Subcutaneous abdominal adipose tissue (tissue), 5 donors: ENCODE results near the gene MOV10.

Experiments
- H3K27ac ChIP-seq: one replicate; pipeline ENCODE4 v1.7.0; 2013; ENCODE audit warnings: low read depth, mild to moderate bottlenecking, inconsistent platforms, low read length, moderate library complexity
- H3K27me3 ChIP-seq, 5 donors: one replicate each; pipeline ENCODE4 v1.7.0; 2013; ENCODE audit warnings: low read length in 5 of 5, inconsistent platforms in 1 of 5; ENCODE audit not compliant: control insufficient read depth in 5 of 5, insufficient read depth in 4 of 5
- H3K36me3 ChIP-seq, 5 donors: one replicate each; pipeline ENCODE4 v1.7.0; 2013; ENCODE audit warnings: low read length in 5 of 5; ENCODE audit not compliant: control insufficient read depth in 5 of 5, insufficient read depth in 5 of 5
- H3K4me1 ChIP-seq, 5 donors: one replicate each; pipeline ENCODE4 v1.7.0; 2013; ENCODE audit warnings: low read length in 5 of 5, mild to moderate bottlenecking in 3 of 5, moderate library complexity in 1 of 5; ENCODE audit not compliant: control insufficient read depth in 5 of 5, insufficient read depth in 5 of 5
- H3K4me3 ChIP-seq, 5 donors: one replicate each; pipeline ENCODE4 v1.7.0; 2013; ENCODE audit warnings: low read length in 5 of 5, low read depth in 1 of 5
- H3K9ac ChIP-seq, 5 donors: one replicate each; pipeline ENCODE4 v1.7.0; 2013; ENCODE audit warnings: low read length in 5 of 5, mild to moderate bottlenecking in 4 of 5, moderate library complexity in 3 of 5
- H3K9me3 ChIP-seq, 5 donors: one replicate each; pipeline ENCODE4 v1.7.0; 2013; ENCODE audit warnings: low read length in 5 of 5; ENCODE audit not compliant: control insufficient read depth in 5 of 5
- donor health status: healthy.
- donor health status: healthy.
- donor health status: healthy.
- donor health status: healthy.
- donor health status: healthy.

Gene MOV10

DNA sequence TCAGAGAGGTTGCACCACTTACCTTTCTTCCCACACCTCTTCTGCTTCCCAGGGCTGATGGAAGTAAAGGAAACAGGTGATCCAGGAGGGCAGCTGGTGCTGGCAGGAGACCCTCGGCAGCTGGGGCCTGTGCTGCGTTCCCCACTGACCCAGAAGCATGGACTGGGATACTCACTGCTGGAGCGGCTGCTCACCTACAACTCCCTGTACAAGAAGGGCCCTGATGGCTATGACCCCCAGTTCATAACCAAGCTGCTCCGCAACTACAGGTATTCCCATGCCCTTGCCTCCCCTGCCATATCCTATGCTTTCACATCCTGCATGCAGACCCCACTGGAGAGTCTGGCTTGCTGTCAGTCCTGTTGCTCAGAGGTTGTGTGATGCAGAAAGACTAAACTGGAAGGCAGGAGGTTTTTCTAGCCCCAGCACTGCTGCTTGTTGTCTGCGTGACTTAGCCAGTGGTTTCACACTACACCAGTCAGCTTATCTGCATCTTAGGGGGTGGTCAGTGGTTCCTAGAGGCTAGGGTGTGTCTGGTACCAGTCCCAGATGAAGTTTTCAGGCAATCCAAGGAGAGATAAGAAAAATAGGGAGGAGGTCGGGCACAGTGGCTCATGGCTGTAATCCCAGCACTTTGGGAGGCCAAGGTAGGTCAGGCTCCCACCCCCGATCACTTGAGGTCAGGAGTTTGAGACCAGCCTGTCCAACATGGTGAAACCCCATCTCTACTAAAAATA lies 22.3 kb downstream of the MOV10 start:
- Histone ChIP-seq H3K36me3 (peaks cover 0 to 88% (median 76%) of the 10 kb centered on the region in 5 donors), H3K27me3 (no peaks in the 10 kb centered on the region), H3K4me1 (peaks cover 12 to 41% (median 24%) of the 10 kb centered on the region in 5 donors), H3K9me3 (no peaks in the 10 kb centered on the region), H3K9ac (no peak overlapping the region), H3K4me3 (no peak overlapping the region), H3K27ac (no peak overlapping the region)

DNA sequence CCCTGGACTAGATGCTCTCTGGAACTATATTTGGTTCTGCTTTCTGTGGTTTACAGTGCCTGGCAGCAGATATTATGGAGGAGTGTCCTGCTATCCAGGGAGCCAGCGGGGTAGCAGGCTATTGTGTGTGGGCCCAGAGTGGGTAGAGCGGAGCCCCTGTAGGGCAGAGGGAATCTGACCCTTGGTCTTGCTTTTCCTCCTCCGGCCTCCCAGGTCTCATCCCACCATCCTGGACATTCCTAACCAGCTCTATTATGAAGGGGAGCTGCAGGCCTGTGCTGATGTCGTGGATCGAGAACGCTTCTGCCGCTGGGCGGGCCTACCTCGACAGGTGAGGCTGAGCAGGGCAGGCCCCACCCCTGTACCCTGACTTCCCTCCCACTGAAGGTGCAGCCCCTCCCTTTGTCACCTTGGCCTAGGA lies 23.3 kb downstream of the MOV10 start:
- Histone ChIP-seq H3K36me3 (peaks cover 0 to 86% (median 75%) of the 10 kb centered on the region in 5 donors), H3K9ac (no peak overlapping the region), H3K4me1 (peaks cover 13 to 51% (median 31%) of the 10 kb centered on the region in 5 donors), H3K27me3 (no peaks in the 10 kb centered on the region), H3K9me3 (no peaks in the 10 kb centered on the region), H3K4me3 (no peak overlapping the region), H3K27ac (peak overlapping the region; percentile 91)

DNA sequence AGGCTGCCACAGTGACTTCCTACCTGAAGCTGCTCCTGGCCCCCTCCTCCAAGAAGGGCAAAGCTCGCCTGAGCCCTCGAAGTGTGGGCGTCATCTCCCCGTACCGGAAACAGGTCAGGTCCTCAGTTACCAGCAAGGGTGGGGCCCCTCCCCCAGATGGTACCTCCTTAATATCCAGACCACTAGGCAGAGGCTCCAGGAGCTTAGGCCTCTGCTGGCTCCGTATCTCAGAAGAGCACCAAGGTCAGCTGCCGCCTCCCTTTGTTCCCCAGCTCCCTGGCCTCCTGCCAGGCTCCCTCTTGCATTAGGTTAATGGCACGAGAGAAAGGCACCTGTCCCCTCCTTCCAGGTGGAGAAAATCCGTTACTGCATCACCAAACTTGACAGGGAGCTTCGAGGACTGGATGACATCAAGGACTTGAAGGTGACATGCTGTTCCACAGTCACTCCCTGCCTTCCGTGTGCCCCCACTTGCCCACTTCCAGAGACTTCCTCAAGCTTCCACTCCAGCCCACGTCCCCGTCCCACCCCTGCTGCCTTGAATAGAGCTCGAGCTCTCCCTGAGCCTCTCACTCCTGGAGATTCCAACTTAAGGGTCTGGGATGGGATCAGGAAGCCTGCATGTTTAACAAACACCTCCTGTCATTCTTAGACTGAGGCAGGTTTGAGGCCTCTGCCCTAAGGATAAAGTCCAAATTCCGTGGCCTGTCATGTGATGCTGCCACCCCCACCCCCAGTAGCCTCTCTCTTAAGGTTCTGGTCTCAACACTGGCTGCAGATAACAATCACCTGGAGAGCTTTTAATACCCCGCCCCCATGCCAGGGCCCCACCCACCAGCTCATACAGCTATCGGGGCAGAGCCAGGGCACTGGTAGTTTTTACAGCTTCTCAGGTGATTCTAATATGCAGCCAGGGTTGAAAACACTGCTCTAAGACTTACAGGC lies 24.2 kb downstream of the MOV10 start:
- H3K4me3 ChIP-seq = no peak overlapping the region
- H3K27me3 ChIP-seq = no peaks in the 10 kb centered on the region
- no peak overlapping the region for H3K9ac ChIP-seq
- H3K36me3 ChIP-seq = peaks cover 0 to 86% (median 78%) of the 10 kb centered on the region in 5 donors
- H3K4me1 ChIP-seq = peaks cover 13 to 60% (median 35%) of the 10 kb centered on the region in 5 donors
- H3K27ac ChIP-seq = peak overlapping the region; percentile 91
- H3K9me3 ChIP-seq = no peaks in the 10 kb centered on the region

DNA sequence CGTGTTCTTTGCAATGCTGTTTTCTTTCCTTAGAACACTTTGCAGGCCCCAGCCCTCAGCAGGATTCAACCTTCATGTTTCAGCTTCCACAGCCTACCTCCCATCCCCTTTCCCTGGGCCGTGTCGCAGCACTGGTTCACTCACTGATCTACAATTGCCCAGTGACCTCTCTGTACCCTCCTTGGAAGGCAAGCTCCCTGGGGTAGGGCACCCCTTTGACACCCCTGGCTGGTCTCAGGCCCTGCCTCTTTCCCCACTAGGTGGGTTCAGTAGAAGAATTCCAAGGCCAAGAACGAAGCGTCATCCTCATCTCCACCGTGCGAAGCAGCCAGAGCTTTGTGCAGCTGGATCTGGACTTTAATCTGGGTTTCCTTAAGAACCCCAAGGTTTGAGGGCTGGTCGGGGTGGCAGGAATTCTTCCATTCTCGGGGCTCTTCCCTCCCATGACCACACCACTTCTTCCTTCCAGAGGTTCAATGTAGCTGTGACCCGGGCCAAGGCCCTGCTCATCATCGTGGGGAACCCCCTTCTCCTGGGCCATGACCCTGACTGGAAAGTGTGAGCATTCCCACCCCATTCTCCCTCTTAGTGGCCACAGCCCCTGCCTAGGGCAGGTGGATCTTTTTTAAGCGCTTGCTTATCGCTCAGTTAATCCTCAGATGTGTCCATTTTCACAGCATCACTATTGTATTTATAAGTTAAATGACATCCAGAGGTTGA lies 25.1 kb downstream of the MOV10 start:
- Histone ChIP-seq H3K4me1 (peaks cover 14 to 69% (median 45%) of the 10 kb centered on the region in 5 donors), H3K27me3 (no peaks in the 10 kb centered on the region), H3K4me3 (no peak overlapping the region), H3K27ac (peak overlapping the region; percentile 91), H3K9me3 (no peaks in the 10 kb centered on the region), H3K36me3 (peaks cover 0 to 77% (median 72%) of the 10 kb centered on the region in 5 donors), H3K9ac (peak overlapping the region in 2 of 5 donors; percentile 31 to 66)

DNA sequence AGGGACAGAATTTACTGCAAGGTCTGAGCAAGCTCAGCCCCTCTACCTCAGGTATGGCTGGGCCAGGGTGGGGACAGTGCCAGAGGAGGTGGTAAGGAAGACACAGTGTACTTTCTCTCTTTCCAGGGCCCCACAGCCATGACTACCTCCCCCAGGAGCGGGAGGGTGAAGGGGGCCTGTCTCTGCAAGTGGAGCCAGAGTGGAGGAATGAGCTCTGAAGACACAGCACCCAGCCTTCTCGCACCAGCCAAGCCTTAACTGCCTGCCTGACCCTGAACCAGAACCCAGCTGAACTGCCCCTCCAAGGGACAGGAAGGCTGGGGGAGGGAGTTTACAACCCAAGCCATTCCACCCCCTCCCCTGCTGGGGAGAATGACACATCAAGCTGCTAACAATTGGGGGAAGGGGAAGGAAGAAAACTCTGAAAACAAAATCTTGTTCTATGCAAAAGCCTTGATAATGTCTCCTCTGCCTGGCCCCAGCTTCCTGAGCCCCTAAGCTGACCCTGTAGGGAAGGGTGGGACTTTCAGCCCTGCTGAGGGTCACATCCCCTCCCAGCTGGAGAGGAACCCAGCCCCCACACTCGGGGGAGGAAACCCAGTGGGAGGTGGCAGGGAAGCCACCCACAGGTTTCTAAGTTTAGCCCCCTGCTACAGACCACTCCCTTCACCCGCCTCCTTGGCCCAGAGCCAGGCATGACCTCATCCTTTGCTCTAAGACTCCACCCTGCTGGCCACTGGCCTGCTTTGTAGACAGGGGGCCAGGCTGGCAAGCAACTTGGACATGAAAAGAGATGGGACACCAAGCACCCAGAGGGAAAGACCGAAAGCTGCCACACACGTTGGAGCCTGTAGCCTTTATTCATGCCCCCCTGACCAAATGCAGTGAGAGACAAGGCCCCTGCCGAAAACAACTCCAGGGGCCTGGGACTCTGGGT lies 26.1 kb downstream of the MOV10 start:
- H3K9me3 ChIP-seq = no peaks in the 10 kb centered on the region
- H3K27ac ChIP-seq = peak overlapping the region; percentile 91
- peaks cover 0 to 67% (median 62%) of the 10 kb centered on the region in 5 donors for H3K36me3 ChIP-seq
- H3K27me3 ChIP-seq = peaks cover 0 to 3% (median 0%) of the 10 kb centered on the region in 5 donors
- H3K4me3 ChIP-seq = peak overlapping the region in 3 of 5 donors; percentile 2 to 30 (median 26)
- H3K4me1 ChIP-seq = peaks cover 24 to 79% (median 54%) of the 10 kb centered on the region in 5 donors
- peak overlapping the region; percentile 46 to 66 (median 60) for H3K9ac ChIP-seq

DNA sequence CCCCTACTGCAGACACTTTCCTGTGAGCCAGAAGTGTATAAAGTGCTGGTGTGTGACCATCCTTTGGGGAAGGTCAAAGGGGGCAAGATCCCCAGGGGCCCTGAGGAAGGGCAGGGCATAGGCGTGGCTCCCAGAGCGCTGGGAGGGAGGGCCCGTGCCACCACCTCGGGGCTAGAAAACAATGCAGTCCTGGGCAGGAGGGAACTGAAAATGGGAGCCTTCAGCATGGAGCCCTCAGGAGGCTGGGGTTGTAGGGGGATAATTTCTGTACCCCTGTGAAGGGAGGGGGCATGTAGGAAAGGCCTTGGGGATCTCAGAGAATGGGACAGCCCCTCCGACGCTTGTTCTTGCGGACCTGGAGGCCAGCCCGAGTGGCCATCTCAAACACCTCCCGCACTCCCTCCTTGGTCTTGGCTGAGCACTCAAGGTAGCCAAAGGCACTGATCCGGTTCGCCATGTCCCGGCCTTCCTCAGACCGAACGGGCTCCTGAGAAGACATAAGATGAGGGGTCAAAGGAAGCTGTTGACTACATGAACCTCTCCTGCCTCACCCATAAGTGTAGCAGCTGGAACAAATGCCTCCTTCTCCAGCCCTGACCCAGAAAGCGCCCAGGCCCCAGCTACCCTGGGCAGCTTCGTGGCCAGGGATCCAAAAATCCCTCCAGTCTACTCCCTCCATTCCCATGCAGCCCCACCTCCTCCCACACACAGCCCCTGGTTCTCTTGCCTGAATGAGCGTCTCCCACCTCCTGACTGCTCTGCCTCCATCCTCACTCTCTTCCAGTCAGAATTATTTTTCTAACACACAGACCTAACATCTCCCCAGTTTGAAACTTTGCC lies 27.0 kb downstream of the MOV10 start:
- Histone ChIP-seq H3K27me3 (peaks cover 0 to 3% (median 0%) of the 10 kb centered on the region in 5 donors), H3K9me3 (no peaks in the 10 kb centered on the region), H3K9ac (peak overlapping the region; percentile 46 to 66 (median 59)), H3K4me3 (peak overlapping the region in 2 of 5 donors; percentile 9 to 10), H3K27ac (peak overlapping the region; percentile 91), H3K4me1 (peaks cover 24 to 85% (median 62%) of the 10 kb centered on the region in 5 donors), H3K36me3 (peaks cover 0 to 62% (median 55%) of the 10 kb centered on the region in 5 donors)

DNA sequence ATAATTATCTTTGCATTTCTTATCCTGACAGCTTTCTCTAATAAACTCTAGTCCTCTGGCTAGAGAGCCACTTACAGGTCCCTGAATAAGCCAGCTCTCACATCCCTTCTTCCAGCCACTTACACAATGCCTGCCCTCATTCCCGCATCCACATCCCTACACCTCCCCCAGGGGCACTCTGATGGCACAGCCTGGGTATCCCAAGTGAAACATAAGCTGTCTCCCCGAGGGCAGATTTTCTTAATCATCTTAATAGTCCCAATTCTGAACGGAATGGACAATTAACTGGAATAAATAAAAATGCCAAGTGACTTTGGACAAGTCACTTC lies 27.6 kb downstream of the MOV10 start:
- Histone ChIP-seq H3K4me1 (peaks cover 22 to 88% (median 64%) of the 10 kb centered on the region in 5 donors), H3K9me3 (no peaks in the 10 kb centered on the region), H3K9ac (peak overlapping the region in 1 of 5 donors; percentile 19), H3K36me3 (peaks cover 0 to 58% (median 49%) of the 10 kb centered on the region in 5 donors), H3K27me3 (peaks cover 0 to 3% (median 0%) of the 10 kb centered on the region in 5 donors), H3K27ac (peak overlapping the region; percentile 91), H3K4me3 (no peak overlapping the region)

DNA sequence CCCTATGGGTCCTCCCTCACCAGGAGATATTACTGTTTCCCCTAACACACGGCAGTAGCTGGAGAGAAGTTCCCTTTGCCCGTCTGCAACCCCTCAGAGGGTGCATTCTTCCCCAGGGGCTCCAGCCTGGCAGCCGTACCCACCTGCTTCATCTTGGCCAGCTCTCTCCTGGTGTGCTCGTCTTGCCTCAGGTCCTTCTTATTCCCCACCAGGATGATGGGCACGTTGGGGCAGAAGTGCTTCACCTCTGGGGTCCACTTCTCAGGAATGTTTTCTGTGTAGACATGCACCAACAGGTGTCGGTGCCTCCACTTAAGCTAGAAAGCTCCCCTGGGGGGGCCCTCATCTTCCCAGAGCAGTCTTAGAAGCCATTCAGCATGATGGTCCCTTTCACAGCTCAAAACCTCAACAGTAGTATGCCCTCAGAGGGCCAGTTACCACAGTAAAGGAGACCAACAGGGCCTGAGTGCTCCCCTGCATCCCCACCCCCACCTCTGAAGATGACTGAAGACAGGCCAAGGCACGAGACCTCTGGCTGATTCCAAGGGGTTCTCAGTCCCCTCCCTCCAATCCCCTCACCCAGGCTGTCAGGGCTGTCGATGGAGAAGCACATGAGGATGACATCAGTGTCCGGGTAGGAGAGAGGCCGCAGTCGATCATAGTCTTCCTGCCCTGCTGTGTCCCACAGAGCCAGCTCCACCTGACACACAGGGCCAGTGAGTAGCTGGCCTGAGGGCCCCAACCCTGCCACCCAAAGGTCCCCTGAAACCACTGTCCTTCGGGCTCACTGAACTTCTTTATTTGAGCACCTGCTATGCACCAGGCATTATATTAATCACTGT lies 28.2 kb downstream of the MOV10 start:
- Histone ChIP-seq H3K4me1 (peaks cover 22 to 91% (median 68%) of the 10 kb centered on the region in 5 donors), H3K36me3 (peaks cover 0 to 56% (median 45%) of the 10 kb centered on the region in 5 donors), H3K4me3 (no peak overlapping the region), H3K27me3 (peaks cover 0 to 3% (median 0%) of the 10 kb centered on the region in 5 donors), H3K9me3 (no peaks in the 10 kb centered on the region), H3K9ac (peak overlapping the region in 1 of 5 donors; percentile 19), H3K27ac (peak overlapping the region; percentile 91)
